Adrenal gland (tissue), 5 donors: ENCODE results near the gene GALNTL6.

Experiments
- POLR2A ChIP-seq, 2 donors: fragments of 450-650 bp; IDR thresholded peaks; one replicate each; pipeline ENCODE4 v1.6.1; 2017; ENCODE audit warnings: antibody characterized with exemption in 2 of 2, mild to moderate bottlenecking in 2 of 2, moderate library complexity in 1 of 2
- TF ChIP-seq, protein P1 (sequence below), 6 experiments: fragments of 450-650 bp in 4 of 6; fragments of 200-600 bp in 2 of 6; sonication (generic) in 1 of 6; IDR thresholded peaks; 1 replicate in 5 of 6; 2 replicates in 1 of 6; pipeline versions ENCODE4 v1.5.1 to v1.8.0; 2016 to 2021; ENCODE audit warnings: antibody characterized with exemption in 6 of 6, mild to moderate bottlenecking in 2 of 6, moderate library complexity in 1 of 6
- donor health status: DM: no; HTN: no; CAD: no.

DNA sequence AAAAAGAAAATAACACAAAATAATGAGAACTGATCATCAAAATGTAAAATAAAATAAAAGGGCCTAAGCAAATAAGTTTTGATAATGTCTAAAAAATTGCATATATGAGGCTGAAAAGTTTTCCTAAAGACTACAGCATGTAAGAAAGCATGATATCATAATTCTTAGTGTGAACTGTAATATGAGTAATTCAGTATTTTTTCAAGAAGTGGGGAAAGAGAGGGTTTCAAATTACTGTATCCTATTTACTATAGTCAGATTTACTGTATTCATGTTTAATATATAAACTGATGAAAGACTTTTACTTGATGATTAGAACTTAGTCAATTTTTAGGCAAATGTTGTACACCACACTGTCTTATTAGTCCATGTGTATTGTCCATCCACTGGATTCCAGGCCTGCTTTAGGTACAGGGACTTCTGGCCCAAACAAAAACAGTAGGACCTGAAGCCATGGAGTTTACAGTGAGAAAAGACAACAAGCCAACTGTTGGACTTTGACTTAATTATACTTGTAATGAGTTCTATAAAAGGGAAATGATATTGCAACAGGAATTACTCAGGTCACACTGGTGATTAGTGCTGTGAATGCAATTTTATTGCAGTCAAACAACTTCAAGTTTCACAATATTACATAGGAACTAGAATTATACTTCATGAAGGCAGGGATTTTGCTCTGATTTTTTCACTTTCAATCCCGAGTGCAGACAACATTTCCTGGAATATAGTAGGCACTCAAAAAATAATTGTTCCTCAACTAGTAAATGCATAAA is 837.7 kb downstream of the GALNTL6 start:
- TF ChIP-seq POLR2A (IDR thresholded peaks at IDR 0.05) = no peak
- TF ChIP-seq, protein P1, sequence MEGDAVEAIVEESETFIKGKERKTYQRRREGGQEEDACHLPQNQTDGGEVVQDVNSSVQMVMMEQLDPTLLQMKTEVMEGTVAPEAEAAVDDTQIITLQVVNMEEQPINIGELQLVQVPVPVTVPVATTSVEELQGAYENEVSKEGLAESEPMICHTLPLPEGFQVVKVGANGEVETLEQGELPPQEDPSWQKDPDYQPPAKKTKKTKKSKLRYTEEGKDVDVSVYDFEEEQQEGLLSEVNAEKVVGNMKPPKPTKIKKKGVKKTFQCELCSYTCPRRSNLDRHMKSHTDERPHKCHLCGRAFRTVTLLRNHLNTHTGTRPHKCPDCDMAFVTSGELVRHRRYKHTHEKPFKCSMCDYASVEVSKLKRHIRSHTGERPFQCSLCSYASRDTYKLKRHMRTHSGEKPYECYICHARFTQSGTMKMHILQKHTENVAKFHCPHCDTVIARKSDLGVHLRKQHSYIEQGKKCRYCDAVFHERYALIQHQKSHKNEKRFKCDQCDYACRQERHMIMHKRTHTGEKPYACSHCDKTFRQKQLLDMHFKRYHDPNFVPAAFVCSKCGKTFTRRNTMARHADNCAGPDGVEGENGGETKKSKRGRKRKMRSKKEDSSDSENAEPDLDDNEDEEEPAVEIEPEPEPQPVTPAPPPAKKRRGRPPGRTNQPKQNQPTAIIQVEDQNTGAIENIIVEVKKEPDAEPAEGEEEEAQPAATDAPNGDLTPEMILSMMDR (IDR thresholded peaks at IDR 0.05) = no peak
